Upper lobe of left lung (tissue), 6 donors: ENCODE data around the gene CKM. TPM values are rescaled to one million over a fixed set of nuclear protein-coding genes. Genes with fewer than 3 reads are reported as not detected.

ENCODE experiments used
- ATAC-seq, 2 donors: fragments of 200-7000 bp; cut with Tn5 transposase; one replicate each; pipeline ENCODE4 v1.9.1; 2022; ENCODE audit warnings: mild to moderate bottlenecking in 2 of 2, moderate library complexity in 2 of 2; ENCODE audit not compliant: low FRiP score in 2 of 2
- DNase-seq, 2 donors: peaks; one replicate each; pipeline ENCODE4 v3.0.0-alpha.2; 2019 to 2020
- H3K27ac ChIP-seq, 4 donors: fragments of 200-600 bp; sonication (generic); one replicate each; pipeline ENCODE4 v1.5.1; 2016 to 2019
- H3K27me3 ChIP-seq, 4 donors: fragments of 200-600 bp; sonication (generic); one replicate each; pipeline ENCODE4 v1.5.1; 2017 to 2019
- H3K36me3 ChIP-seq, 4 donors: fragments of 200-600 bp; sonication (generic); one replicate each; pipeline ENCODE4 v1.5.1; 2016 to 2019
- H3K4me1 ChIP-seq, 4 donors: fragments of 200-600 bp; sonication (generic); one replicate each; pipeline ENCODE4 v1.5.1; 2018 to 2019
- H3K4me3 ChIP-seq, 4 donors: fragments of 200-600 bp; sonication (generic); one replicate each; pipeline ENCODE4 v1.5.1; 2017 to 2019; ENCODE audit warnings: mild to moderate bottlenecking in 2 of 4, moderate library complexity in 1 of 4
- H3K9me3 ChIP-seq, 4 donors: fragments of 200-600 bp; sonication (generic); one replicate each; pipeline ENCODE4 v1.5.1; 2018 to 2019
- CTCF ChIP-seq, 6 experiments: fragments of 450-650 bp in 4 of 6; fragments of 200-600 bp in 2 of 6; sonication (generic) in 2 of 6; IDR thresholded peaks; one replicate each; pipeline ENCODE4 v1.5.1; 2016 to 2019; ENCODE audit warnings: antibody characterized with exemption in 6 of 6
- EP300 ChIP-seq, 4 donors: sonication (generic); formaldehyde crosslinking; IDR thresholded peaks; one replicate each; pipeline ENCODE4 v1.5.1; 2017; ENCODE audit warnings: antibody characterized with exemption in 4 of 4, control low read depth in 2 of 4
- POLR2A ChIP-seq, 4 donors: fragments of 450-650 bp; IDR thresholded peaks; one replicate each; pipeline ENCODE4 v1.5.1; 2016 to 2017; ENCODE audit warnings: antibody characterized with exemption in 4 of 4, mild to moderate bottlenecking in 2 of 4
- POLR2AphosphoS5 ChIP-seq, 2 donors: sonication (generic); formaldehyde crosslinking; IDR thresholded peaks; one replicate each; pipeline ENCODE4 v1.5.1; 2017; ENCODE audit warnings: antibody characterized with exemption in 2 of 2
- WGBS, 2 donors: methylation state at CpG; one replicate each; pipeline ENCODE4 v1.1.5; 2017 to 2018; 5-methylcytosine and 5-hydroxymethylcytosine counted together
- total RNA-seq, 6 donors: library from RNA; depleted of rRNA in 4 of 6; stranded (reverse); fragments of >200 nt in 4 of 6; gene quantifications; one replicate each; pipeline versions ENCODE4 v1.1.0 to v1.2.1, GENCODE V29; 2016 to 2021
- donor health status: DM: no; HTN: no; CAD: no; lungs with moderate emphysema.
- donor health status: DM: no; HTN: yes; CAD: no; lungs with severe emphysema.

The CKM gene
- total RNA-seq, 6 donors from 2014 or later = not detected

- Histone ChIP-seq H3K4me1 (peaks cover 0 to 6% (median 4%) of the 10 kb centered on the region in 4 donors), H3K9me3 (no peaks in the 10 kb centered on the region), H3K27me3 (no peaks in the 10 kb centered on the region), H3K27ac (no peak overlapping the region), H3K4me3 (no peak overlapping the region), H3K36me3 (peaks cover 0 to 10% (median 3%) of the 10 kb centered on the region in 4 donors)
- DNase-seq = peak in 1 of 2 donors; percentile 69
- ATAC-seq = no peak
- 93 to 98% methylated on average over 6 to 17 of the region's 19 CpGs for WGBS, 2 donors
- TF ChIP-seq POLR2AphosphoS5 (IDR thresholded peaks at IDR 0.05) = no peak
- no peak for TF ChIP-seq EP300 (IDR thresholded peaks at IDR 0.05)
- no peak for TF ChIP-seq POLR2A (IDR thresholded peaks at IDR 0.05)
- TF ChIP-seq CTCF (IDR thresholded peaks at IDR 0.05) = no peak
These were observed 63.8 kb downstream of the CKM start for GRCh38 chr19:45258862-45259261.

- H3K27me3 ChIP-seq = no peaks in the 10 kb centered on the region
- TF ChIP-seq POLR2AphosphoS5 (IDR thresholded peaks at IDR 0.05) (no peak), CTCF (IDR thresholded peaks at IDR 0.05) (no peak), EP300 (IDR thresholded peaks at IDR 0.05) (no peak), POLR2A (IDR thresholded peaks at IDR 0.05) (no peak)
- H3K4me3 ChIP-seq = no peak overlapping the region
- no peaks in the 10 kb centered on the region for H3K9me3 ChIP-seq
- 97% methylated on average over 4 of the region's 4 CpGs for WGBS, 2 donors
- H3K27ac ChIP-seq = no peak overlapping the region
- peaks cover 17 to 27% (median 24%) of the 10 kb centered on the region in 4 donors for H3K4me1 ChIP-seq
- peaks cover 0 to 6% (median 2%) of the 10 kb centered on the region in 4 donors for H3K36me3 ChIP-seq
- no peak for ATAC-seq
- DNase-seq = no peak
These were observed 65.8 kb downstream of the CKM start for GRCh38 chr19:45256836-45257235.

Other genes with a start within 250 kb of the CKM start
- gene ZNF296, start 246.4 kb downstream of the CKM start, total RNA-seq = 1 to 10 TPM; 1.5 to 7.3 (median 2.4) TPM
- 10 to 100 TPM in 3 of 6 donors, 1 to 10 TPM in 3; 8.1 to 24.2 (median 13.5) TPM for gene GEMIN7, start 243.6 kb downstream of the CKM start, total RNA-seq
- gene PPP1R37, start 229.7 kb downstream of the CKM start, total RNA-seq = 10 to 100 TPM; 30.0 to 64.6 (median 37.3) TPM
- gene NKPD1, start 161.9 kb downstream of the CKM start, total RNA-seq = under 1 TPM in 5 of 6 donors, not detected in 1; under 0.01 to 1.00 (median 0.17) TPM
- gene TRAPPC6A, start 144.6 kb downstream of the CKM start, total RNA-seq = 10 to 100 TPM; 10.5 to 53.3 (median 23.7) TPM
- gene BLOC1S3, start 144.1 kb downstream of the CKM start, total RNA-seq = 10 to 100 TPM in 5 of 6 donors, 1 to 10 TPM in 1; 4.7 to 34.6 (median 18.6) TPM
- gene EXOC3L2, start 77.5 kb downstream of the CKM start, total RNA-seq = 1 to 10 TPM; 1.1 to 10.0 (median 2.7) TPM
- 10 to 100 TPM; 14.6 to 59.3 (median 35.6) TPM for gene MARK4, start 71.6 kb downstream of the CKM start, total RNA-seq
- 1 to 10 TPM; 2.4 to 9.5 (median 3.9) TPM for gene KLC3, start 17.9 kb upstream of the CKM start, total RNA-seq
- 10 to 100 TPM in 5 of 6 donors, 1 to 10 TPM in 1; 7.4 to 19.1 (median 13.0) TPM for gene ERCC2, start 47.7 kb upstream of the CKM start, total RNA-seq
- gene PPP1R13L, start 82.2 kb upstream of the CKM start, total RNA-seq = 10 to 100 TPM; 27.8 to 76.2 (median 57.5) TPM
- 1 to 10 TPM; 1.0 to 7.7 (median 5.8) TPM for gene POLR1G, start 83.8 kb upstream of the CKM start, total RNA-seq
- 100 to 1,000 TPM in 1 of 6 donors, 10 to 100 TPM in 5; 53.7 to 102 (median 76.2) TPM for gene ERCC1, start 101.0 kb upstream of the CKM start, total RNA-seq
- 100 to 1,000 TPM in 2 of 6 donors, 10 to 100 TPM in 2, 1 to 10 TPM in 1, not detected in 1; 8.8 to 152 (median 94.9) TPM for gene FOSB, start 145.1 kb upstream of the CKM start, total RNA-seq
- 10 to 100 TPM in 3 of 6 donors, 1 to 10 TPM in 3; 5.2 to 17.8 (median 11.1) TPM for gene RTN2, start 174.2 kb upstream of the CKM start, total RNA-seq
- 1 to 10 TPM in 3 of 6 donors, under 1 TPM in 2, not detected in 1; 0.89 to 6.3 (median 1.1) TPM for gene PPM1N, start 175.6 kb upstream of the CKM start, total RNA-seq
- gene VASP, start 184.6 kb upstream of the CKM start, total RNA-seq = 100 to 1,000 TPM in 4 of 6 donors, 10 to 100 TPM in 2; 68.1 to 266 (median 143) TPM